GM18867 (cell line): Measurements from ENCODE around the gene SH3PXD2A.
"Not testable (repeated sequence)": the region's sequence is repeated elsewhere in the genome, so short reads cannot be mapped to it uniquely, and the experiment has no call there.

Experiments used
- ATAC-seq: cut with Tn5 transposase; IDR thresholded peaks from one replicate; pipeline ENCODE4 v1.9.1; 2021; ENCODE audit warnings: mild to moderate bottlenecking, moderate library complexity; ENCODE audit not compliant: unreplicated experiment

The SH3PXD2A gene

DNA sequence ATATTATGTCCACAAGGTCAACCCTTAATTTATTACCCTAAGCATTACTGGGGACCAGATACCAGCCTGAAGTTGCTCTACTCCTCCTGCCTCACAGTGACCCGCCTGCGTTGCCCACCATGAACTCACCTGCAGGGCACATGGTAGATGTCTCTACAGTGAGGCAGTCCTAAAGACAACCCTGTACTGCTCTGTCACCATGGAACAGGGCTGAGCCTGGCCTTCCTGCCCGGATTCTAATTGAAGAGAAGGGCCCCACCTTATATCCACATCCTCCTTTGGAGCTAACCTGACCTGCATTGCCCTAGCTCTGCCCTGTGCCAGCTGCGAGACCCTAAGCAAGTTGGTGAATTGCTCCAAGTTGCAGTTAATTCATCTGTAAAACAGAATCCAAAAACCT lies 4.1 kb downstream of the SH3PXD2A start:
- no peak for ATAC-seq

DNA sequence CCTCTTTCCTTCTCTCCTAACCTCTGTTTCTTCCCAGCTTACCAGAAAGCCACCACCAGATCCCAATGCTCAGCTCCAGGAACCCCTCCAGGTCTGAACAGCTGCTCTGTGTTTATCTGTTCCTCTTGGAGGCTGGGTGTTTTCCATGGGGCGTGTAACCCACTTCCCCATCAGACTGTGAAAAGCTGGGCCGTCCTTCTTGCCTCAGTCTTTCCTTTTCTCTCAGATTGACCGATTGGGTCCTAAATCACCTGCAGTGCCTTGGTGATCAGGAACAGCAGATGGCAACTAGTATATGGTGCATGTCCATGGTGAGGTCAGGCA lies 4.8 kb downstream of the SH3PXD2A start:
- no peak for ATAC-seq

DNA sequence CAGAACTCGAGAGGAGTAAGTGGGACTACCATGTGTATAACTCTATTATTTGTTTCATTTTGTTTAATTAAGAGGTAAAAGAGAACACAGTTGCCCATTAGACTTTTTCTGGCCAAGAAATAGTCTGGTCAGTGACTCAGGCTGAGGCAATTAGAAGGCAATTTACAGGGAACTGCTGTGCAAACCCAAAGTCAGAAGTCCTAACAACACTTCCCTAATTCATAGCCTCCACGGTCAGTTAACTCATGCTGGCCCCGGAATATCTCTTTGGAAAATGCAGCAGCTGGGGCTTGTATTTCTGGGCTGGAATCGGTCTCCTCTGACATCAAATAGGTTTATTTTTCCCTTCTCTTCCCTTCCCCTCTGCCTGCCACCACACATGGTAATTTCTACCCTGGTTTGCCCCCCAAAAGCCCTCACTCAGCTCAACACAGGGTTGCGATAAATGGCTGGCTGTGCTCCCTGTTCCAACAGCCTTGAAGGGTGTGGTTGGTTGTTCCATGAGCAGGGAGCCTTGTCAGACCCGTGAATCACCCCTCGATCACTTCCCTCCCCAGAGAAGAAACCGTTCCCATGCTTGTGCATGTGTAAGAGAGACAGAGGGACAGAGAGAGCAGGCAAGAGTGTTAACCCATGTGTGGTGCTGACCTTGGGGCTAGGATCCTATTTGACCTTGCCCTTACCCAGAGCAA lies 5.3 kb downstream of the SH3PXD2A start:
- ATAC-seq = no peak

GRCh38 chr10:103849212-103849877 lies 6.0 kb downstream of the SH3PXD2A start:
- ATAC-seq = no peak

GRCh38 chr10:103847909-103848468 lies 7.4 kb downstream of the SH3PXD2A start:
- ATAC-seq = no peak

- no peak for ATAC-seq
Observed at GRCh38 chr10:103847346-103847745, 8.0 kb downstream of the SH3PXD2A start.

- no peak for ATAC-seq
Observed at GRCh38 chr10:103845972-103846371, 9.4 kb downstream of the SH3PXD2A start.

DNA sequence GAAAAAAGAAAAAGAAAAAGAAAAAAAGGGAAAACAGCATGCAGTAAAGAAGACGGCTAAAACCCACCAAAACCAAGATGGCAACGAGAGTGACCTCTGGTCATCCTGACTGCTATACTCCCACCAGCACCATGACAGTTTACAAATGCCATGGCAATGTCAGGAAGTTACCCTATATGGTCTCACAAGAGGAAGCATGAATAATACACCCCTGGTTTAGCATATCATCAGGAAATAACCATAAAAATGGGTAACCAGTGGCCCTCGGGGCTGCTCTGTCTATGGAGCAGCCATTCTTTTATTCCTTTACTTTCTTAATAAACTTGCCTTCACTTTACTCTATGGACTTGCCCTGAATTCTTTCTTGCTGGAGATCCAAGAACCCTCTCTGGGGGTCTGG lies 10.0 kb downstream of the SH3PXD2A start:
- ATAC-seq = not testable (repeated sequence)

DNA sequence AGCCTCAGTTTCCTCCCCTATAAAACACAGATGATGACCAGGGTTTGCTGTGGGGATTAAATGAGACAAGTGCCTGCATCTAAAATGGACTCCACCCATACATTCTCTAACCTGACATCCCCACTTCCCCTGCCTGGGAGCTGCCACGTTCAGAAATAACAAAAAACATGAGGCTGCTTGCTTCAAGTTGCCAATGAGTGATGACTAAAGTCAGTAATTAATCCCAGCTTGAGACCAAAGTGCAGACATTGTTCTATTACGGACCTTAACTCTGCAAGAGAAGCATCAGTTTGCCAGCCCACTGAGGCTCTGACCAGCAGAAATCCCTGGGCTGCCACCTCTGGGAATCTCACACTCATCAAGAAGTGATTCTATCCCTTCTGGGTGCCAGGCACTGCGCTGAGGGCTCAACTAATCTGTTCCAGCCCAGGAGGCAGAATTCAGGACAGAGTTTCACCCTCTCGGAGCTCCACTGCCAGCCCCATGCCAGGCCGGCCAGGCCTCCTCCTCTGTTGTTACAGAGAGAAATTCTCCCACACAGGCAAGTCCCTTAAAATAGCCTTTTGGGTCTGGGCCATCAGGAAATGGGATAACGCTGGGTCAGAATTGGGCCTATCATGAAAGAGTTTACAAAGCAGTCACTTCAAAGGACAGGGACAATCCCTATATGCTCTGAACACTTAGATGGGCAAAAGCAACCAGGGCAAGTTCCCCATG lies 11.4 kb downstream of the SH3PXD2A start:
- ATAC-seq = no peak

DNA sequence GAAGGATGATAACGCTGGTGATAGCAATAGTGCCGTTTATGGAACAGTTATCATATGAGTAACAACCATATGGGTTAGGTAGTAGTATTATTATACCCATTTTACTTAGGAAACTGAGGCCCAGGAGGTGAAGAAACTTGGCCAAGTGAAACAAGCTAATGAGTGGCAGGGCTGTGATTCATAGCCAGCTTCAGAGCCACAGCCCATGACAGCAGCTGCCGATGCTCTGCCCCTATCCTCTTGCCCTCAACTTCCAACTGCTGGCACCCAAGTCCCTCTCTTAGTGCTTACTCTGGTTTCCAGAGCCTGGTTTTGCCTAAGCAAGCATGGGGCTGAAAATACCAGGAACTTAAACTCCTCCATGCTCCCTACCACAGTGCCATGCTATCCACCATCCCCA lies 12.3 kb downstream of the SH3PXD2A start:
- no peak for ATAC-seq

DNA sequence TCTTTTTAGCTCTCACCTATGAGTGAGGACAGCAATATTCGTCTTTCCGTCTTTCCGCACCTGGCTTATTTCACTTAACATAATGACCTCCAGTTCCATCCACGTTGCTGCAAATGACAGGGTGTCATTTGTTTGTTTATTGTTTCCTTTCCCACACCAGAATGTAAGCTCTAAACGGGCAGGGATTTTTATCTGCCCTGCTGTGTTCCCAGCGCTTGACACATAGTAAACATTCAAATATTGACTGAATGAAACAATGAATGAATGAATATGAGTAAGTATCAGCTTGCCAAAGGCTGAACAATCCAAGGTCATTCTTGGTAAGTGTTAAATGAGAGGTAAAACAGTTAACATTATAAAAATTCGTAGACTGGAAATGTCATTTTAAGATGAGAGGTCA lies 12.8 kb downstream of the SH3PXD2A start:
- ATAC-seq = no peak

- no peak for ATAC-seq
Observed at GRCh38 chr10:103841519-103841918, 13.9 kb downstream of the SH3PXD2A start.

DNA sequence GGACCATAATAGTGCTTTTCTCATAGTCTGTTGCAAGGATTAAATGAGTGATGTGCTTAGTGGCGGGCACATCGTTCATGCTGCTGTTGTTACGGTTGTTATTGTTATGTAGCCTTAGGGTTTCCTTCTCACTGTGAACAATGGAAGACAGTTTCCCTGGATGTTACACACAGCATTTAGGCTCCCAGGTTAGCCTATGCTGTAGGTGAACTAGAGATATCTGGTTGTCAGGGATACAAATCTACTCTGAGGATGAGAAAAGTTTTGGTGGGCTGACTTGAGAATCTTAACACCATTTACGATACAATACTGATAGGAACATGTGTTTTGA lies 14.7 kb downstream of the SH3PXD2A start:
- ATAC-seq = no peak

DNA sequence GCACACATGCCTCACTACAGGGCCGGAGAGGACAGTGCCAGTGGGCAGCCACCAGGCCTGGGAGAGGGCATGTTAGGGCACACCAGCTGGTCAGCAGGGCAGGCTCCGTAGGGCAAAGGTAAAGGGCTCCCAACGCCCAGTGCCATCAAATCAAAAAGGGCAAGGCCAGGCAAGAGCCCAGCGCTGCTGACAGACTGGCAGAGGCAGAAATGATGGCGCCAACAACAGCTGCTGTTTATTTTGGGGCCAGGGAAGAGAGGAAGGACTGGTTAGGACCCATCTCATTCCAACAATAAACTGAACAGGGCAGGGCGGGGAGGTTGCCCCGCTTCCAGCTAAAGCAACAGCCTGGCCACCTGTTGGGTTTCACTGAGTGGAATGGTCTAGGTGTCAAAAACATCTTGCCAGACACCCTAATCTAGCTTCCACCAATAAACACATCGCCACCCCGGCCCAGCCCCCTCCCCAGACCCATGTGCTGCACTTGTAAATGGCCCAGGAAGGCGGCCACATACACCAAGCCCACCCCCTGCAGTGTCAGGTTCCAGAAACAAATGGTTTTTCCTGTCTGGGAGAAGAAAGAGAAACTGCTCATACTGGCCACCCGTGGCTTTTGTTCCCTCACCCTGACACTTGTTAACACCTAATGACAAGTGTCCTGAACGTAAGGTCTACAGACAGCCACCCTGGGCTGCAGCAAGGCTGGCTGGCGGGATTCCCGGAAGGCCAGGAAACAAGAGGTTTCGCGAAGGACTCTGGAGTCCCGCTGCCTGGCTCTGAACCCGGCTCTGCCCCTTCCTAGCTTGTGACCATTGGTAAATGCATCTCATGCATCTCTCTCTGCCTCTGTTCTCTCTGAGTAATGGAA lies 15.3 kb downstream of the SH3PXD2A start:
- no peak for ATAC-seq

DNA sequence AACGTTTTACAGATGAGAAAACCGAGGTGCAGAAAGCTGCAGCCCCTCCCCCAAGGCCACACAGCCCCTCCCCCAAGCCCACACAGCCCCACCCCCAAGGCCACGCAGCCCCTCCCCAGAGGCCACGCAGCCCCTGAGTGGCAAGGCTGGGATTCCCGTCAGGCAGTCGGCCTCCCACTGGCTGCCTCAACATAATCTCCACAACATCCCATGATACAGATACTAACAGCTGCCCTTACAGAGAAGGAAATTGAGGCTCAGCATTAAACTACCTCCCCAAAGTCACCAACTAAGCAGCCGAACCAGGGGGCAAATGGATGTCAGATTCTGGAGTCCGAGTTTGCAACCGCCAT lies 15.9 kb downstream of the SH3PXD2A start:
- ATAC-seq = no peak

DNA sequence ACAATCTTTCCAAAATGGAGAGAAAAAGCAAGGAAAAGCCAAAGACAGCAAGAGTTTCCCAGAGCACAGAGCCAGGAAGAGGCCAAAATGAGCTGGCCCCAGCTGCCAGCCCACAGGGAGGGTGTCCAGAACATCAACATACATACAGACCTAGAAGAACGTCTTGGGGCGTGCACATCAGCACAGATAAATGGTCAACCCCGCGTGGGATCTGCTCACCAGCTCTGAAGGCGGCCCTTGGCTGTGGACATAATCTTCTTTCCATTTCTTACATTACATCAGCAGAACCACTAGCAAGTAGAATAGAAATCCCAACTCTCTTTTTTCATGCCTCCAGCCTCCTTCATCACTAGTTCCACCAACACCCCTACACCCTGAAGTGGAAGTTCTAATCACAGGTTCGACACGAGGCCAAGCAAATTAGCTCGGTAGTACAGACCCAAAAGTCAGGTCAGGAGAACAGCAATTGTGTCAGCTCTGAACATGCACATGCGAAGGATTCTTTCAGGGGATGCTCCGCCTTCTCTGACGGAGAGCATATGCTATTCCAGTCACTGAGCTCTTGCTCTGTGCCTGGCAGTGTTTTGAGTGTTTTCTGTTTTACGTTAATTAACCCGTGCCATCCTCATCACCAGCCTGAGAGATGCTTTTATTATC lies 16.4 kb downstream of the SH3PXD2A start:
- ATAC-seq = no peak

- no peak for ATAC-seq
Observed at GRCh38 chr10:103838070-103838395, 17.3 kb downstream of the SH3PXD2A start.

DNA sequence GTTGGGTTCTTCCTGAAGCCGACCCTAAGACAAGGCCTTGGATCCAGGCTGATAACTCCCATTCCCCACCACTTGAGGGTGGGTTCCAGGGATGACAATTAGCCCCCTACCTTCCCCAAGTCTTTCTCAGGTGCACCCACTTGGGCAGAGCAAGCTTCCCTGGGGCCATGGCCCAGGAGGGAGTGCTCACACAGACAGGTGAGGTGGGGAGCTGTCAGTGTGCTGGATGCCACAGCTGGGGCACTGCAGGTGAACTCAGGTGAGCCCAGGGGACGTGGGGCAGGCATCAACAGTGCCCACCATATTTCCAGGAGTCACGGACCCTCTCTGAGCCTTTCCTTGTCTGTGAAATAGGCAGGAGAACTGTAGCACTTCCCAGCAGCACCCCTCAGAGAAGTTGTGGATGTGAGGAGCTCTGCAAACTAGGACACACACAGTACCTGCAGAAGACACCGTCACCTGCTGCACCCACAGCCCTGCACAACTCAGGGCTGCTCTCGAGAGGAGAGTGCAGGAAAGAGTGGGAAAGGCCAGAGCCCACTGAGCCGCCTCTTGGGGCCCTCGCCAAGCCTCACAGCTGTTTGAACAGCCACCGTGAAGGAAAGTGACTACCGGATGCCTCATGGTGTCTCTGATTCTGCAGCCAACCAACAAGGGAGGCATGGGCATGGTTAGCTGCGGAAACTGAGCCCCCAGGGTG lies 17.9 kb downstream of the SH3PXD2A start:
- no peak for ATAC-seq

- ATAC-seq = no peak
Observed at GRCh38 chr10:103836861-103837260, 18.5 kb downstream of the SH3PXD2A start.

GRCh38 chr10:103836273-103836672 lies 19.1 kb downstream of the SH3PXD2A start:
- ATAC-seq = no peak
